HL-60 (cell line): Measurements from ENCODE around the gene LEMD2.

Experiments
- DNase-seq, 2 experiments: peaks; one replicate each; pipeline ENCODE4 v3.0.0-alpha.2; 2010 to 2020; ENCODE audit warnings: low read depth in 1 of 2, low spot score in 1 of 2
- H3K27ac ChIP-seq: fragments of 250-450 bp; sonication (Bioruptor Pico); replicated peaks from 2 replicates; pipeline ENCODE4 v1.5.1; 2020; ENCODE audit warnings: mild to moderate bottlenecking, moderate library complexity
- H3K27me3 ChIP-seq: fragments of 250-450 bp; sonication (Bioruptor Pico); 2 replicates; pipeline ENCODE4 v1.5.1; 2021; ENCODE audit warnings: mild to moderate bottlenecking, moderate library complexity; ENCODE audit not compliant: insufficient read depth, poor library complexity, severe bottlenecking
- H3K4me3 ChIP-seq: replicated peaks from 2 replicates; pipeline ENCODE4 v1.5.1; 2011; ENCODE audit warnings: mild to moderate bottlenecking, control low read depth, low read length; ENCODE audit not compliant: insufficient read depth
- CTCF ChIP-seq: IDR thresholded peaks from one replicate; pipeline ENCODE4 v1.5.1; 2011; ENCODE audit warnings: low read length, control low read depth, inconsistent platforms; ENCODE audit not compliant: insufficient read depth
- GABPA ChIP-seq: IDR thresholded peaks from 2 replicates; pipeline ENCODE4 v1.6.1; 2012; ENCODE audit warnings: low read depth
- POLR2AphosphoS5 ChIP-seq: IDR thresholded peaks from 2 replicates; pipeline ENCODE4 v1.6.1; 2012; ENCODE audit warnings: low read depth
- REST ChIP-seq: IDR thresholded peaks from 2 replicates; pipeline ENCODE4 v1.6.1; 2012; ENCODE audit warnings: low read depth; ENCODE audit not compliant: insufficient replicate concordance
- SPI1 ChIP-seq: IDR thresholded peaks from 2 replicates; pipeline ENCODE4 v1.6.1; 2012; ENCODE audit warnings: low read depth, mild to moderate bottlenecking, borderline replicate concordance

LEMD2 gene

GRCh38 chr6:33762713-33763112 lies 26.2 kb downstream of the LEMD2 start:
- TF ChIP-seq SPI1 (no peak), GABPA (no peak), POLR2AphosphoS5 (no peak), CTCF (no peak), REST (no peak)
- no peak overlapping the region for H3K4me3 ChIP-seq
- no peak for DNase-seq
- H3K27ac ChIP-seq, result no peak overlapping the region
- H3K27me3 ChIP-seq, result no peaks in the 10 kb centered on the region

GRCh38 chr6:33761922-33762629 lies 26.9 kb downstream of the LEMD2 start:
- TF ChIP-seq CTCF (peak; percentile 83), POLR2AphosphoS5 (no peak)
- DNase-seq, result peak; percentile 39 to 62
- peaks cover 4% of the 10 kb centered on the region for H3K27me3 ChIP-seq
- H3K27ac ChIP-seq, result no peak overlapping the region
- no peak overlapping the region for H3K4me3 ChIP-seq

- no peak overlapping the region for H3K4me3 ChIP-seq
- DNase-seq, result no peak
- H3K27me3 ChIP-seq, result peaks cover 9% of the 10 kb centered on the region
- no peak overlapping the region for H3K27ac ChIP-seq
- TF ChIP-seq REST, result no peak
- TF ChIP-seq POLR2AphosphoS5, result no peak
- TF ChIP-seq SPI1, result no peak
- no peak for TF ChIP-seq CTCF
- TF ChIP-seq GABPA, result no peak
These were observed 27.4 kb downstream of the LEMD2 start for GRCh38 chr6:33761581-33761921.

GRCh38 chr6:33759887-33760629 lies 28.9 kb downstream of the LEMD2 start:
- no peak for DNase-seq
- peaks cover 9% of the 10 kb centered on the region for H3K27me3 ChIP-seq
- no peak overlapping the region for H3K4me3 ChIP-seq
- TF ChIP-seq REST (no peak), SPI1 (no peak), GABPA (no peak), POLR2AphosphoS5 (no peak), CTCF (no peak)
- no peak overlapping the region for H3K27ac ChIP-seq
